SKM-1 (cell line): ENCODE results near the gene ST7.

Experiments
- DNase-seq: peaks from one replicate; lab custom pipeline; 2025; ENCODE audit not compliant: unreplicated experiment; lab: John Stamatoyannopoulos, UW

ST7 gene

GRCh38 chr7:117146511-117146910 lies 193.2 kb downstream of the ST7 start:
- DNase-seq, result peak; percentile 19

DNA sequence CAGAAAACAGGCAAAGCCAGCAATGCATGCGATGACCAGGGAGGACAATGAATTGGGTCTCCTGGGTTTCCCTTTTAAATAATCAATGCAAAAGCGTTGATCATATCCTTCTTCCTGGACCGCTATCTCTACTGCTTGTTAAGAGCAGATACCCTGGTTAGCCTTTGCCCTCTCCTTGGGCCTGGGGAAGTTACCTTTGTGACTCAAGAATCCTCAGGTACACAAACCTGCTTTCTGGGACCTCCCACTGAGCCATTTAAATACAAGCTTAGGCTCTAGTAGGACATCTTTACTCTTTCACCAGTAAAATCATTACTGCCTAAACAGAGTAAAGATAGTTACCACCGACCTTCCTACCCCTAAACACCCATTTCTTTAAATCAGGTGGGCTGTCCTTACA lies 195.7 kb downstream of the ST7 start:
- no peak for DNase-seq

- no peak for DNase-seq
Observed at GRCh38 chr7:117149692-117150091, 196.4 kb downstream of the ST7 start.

GRCh38 chr7:117152213-117153007 lies 199.1 kb downstream of the ST7 start:
- DNase-seq, result no peak

GRCh38 chr7:117153016-117153545 lies 199.8 kb downstream of the ST7 start:
- no peak for DNase-seq

DNA sequence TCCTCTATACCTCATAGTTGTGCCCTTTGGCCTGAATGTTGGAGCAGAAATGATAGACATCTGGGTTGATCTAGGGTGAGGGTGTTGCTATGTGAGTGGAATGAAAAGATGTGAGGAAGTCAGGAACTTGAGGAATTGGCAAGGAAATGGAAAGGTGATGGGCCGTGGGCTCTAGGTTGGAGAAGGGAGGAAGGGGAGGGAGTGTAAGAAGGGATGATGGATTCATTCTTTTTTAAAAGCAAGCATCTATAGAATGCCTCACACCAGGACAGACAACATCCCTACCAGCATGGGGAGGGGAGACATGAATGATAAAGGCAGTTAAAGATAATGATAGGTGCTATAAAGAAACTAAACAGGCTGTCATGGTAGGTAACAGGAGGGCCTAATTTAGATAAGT lies 201.4 kb downstream of the ST7 start:
- no peak for DNase-seq

- DNase-seq, result no peak
Observed at GRCh38 chr7:117155694-117156093, 202.4 kb downstream of the ST7 start.

GRCh38 chr7:117157241-117158209 lies 204.2 kb downstream of the ST7 start:
- no peak for DNase-seq

DNA sequence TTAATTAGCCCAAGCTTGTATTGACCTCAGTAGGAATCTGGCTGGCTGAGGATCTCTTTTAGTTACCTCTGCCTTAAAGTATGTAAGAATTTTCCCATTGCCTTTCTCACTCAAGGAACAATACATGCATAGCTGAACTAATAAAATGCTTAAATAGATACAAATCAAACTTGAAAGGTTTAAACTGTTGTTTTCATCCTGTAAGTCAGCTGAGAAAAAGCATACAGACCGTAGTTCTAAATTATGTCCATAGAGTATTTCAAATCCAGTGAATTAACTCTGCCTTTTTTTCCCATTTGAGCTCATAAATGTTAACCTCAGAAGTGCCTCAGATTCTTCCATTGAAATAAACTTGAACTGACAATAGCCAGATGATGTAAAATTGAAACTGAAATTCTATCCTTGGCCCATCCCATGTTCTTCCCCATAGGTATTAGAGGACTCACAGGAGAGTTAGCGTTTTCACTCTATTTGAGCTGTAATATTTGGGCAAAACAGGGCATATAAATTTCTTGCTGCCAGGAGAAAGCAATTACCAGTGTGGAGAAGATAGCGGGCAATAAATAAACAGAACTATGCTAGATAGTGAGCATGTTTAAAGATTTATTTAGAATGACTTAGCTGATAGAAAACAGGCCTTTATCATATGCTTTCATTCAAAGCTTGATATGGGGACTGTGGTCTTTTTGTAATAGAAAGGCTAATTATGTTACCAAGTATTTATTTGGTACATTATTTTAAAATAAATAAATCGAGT lies 205.8 kb downstream of the ST7 start:
- DNase-seq, result no peak

GRCh38 chr7:117163101-117163500 lies 209.8 kb downstream of the ST7 start:
- DNase-seq, result no peak

- no peak for DNase-seq
Observed at GRCh38 chr7:117164620-117165019, 211.3 kb downstream of the ST7 start.

GRCh38 chr7:117165656-117166055 lies 212.4 kb downstream of the ST7 start:
- DNase-seq, result no peak

DNA sequence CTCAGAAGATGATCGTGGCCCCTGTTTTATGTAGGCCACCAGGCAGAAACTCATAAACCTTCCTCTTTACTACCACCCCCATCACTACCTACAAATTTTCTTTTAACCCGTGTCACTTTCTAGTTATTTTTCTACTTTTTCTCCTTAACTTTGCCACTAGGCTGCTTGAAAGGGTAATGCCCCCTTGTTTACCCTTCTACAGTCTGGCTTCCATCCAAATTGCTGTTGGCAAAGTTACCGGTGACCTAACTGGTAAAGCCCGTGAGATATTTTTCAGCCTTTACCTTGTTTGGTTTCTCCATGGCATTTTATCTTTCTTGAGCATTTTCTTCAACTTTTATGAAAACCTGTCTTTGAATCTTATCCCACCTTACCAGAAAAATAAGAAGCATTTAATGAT lies 216.6 kb downstream of the ST7 start:
- DNase-seq, result no peak

DNA sequence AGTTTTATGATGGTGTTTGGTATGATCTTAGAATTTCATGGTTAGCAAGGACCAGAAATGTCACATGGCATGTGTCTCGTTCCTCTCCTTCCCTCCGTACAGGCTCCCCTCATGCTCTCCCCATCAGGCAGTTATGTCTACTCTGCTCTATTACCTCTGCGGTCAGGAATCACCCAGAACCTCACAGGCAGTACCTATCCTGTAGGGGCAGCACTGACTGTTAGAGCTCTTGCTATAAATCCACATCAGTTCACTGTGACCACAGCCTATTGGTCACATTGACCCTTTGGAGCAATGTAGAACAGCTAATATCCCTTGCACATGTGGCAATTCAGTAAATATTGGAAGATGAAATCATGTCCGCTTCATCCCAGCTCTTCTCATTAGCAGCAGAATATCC lies 217.8 kb downstream of the ST7 start:
- DNase-seq, result no peak

DNA sequence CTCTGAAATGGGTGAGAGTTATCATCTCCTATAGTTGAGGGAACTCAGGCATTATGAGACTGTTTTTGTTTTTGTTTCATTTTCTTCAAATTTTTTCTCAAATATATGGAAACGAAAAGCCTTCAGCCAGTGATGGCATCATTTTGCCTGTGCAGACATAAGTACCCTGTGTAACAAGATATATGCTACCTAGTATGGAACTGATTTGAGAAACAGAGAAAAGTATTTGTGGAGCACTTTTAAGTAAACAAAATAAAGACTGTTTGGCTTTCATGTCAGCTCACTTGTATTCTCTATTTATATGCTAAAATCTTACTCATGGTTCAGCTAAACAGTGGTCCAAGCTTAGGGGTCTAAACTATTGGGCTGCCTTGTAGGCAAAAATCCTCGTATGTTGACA lies 219.0 kb downstream of the ST7 start:
- DNase-seq, result no peak

- DNase-seq, result no peak
Observed at GRCh38 chr7:117173035-117173770, 219.9 kb downstream of the ST7 start.

- no peak for DNase-seq
Observed at GRCh38 chr7:117176206-117176605, 222.9 kb downstream of the ST7 start.

GRCh38 chr7:117178600-117178999 lies 225.3 kb downstream of the ST7 start:
- no peak for DNase-seq

- DNase-seq, result no peak
Observed at GRCh38 chr7:117179701-117180100, 226.4 kb downstream of the ST7 start.

DNA sequence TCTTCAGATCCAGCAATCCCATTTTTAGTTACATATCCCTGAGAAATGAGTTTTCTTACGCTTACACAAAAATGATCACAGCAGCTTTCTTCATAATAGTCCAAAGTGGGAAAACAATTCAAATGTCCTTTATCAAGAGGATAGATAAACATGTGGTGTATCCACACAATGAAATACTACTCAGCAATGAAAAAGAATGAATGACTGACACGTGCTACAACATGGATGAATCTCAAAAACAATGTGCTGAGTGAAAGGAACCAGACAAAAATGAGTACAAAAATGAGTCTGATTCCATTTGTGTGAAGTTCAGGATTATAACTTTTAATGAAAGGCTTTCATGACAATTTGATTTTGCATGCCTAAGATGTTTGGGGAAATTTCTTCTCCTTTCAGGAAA lies 230.4 kb downstream of the ST7 start:
- DNase-seq, result no peak
